ENCODE results near the gene MKKS. TPM values are rescaled to one million over a fixed set of nuclear protein-coding genes. Genes with fewer than 3 reads are reported as not detected.

The MKKS gene
- total and polyA plus RNA-seq, 9 of the 15 experiments (the other 6 are each of a cell fraction or from before 2014, with no cell fraction given): 6.8 to 26.8 (median 12.0) TPM

DNA sequence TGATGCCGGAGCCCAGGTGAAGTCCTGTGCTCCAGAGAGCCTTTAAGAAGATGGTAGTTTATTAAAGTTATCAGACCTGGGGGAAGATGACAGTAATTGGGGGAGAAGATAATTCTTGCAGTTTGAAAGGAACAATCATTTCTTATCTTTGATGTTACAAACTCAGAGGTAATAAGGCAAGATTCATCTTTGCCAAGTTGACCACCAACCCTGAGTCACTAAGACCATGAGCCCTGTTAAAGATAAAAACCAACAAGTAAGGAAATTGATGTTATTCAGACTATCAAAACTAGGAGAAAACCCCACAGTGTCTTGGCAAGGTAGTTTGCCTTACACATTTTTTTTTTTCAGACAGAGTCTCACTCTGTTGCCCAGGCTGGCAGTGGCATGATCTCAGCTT, 73.1 kb downstream of the MKKS start:
- no peaks in the 10 kb centered on the region for H3K36me3 ChIP-seq (ENCODE audit: control insufficient read depth, insufficient read depth, low read length)
- POLR2A ChIA-PET: no interaction called here
- no peaks in the 10 kb centered on the region for H3K27me3 ChIP-seq (ENCODE audit: control insufficient read depth in 2 of 2, insufficient read depth in 2 of 2, low read length in 2 of 2)
- H3K4me2 ChIP-seq (ENCODE audit: insufficient read depth, low read length): no peak overlapping the region
- no peak overlapping the region for H3K9ac ChIP-seq (ENCODE audit: insufficient read depth in 1 of 2, low read depth in 2 of 2, low read length in 2 of 2)
- BruUV-seq (replicated peaks): no TSS peak
- intact Hi-C loops (cut with micrococcal nuclease) (no loop called here), in situ Hi-C loops (cut with MboI) (no loop called here)
- FAIRE-seq (no peak), ATAC-seq (no peak), DNase-seq (ENCODE audit: extremely low read depth in 1 of 4, low spot score in 3 of 4) (no peak)
- H2AFZ ChIP-seq (ENCODE audit: low read depth, low read length): no peak overlapping the region
- 0% methylated on average over 1 of the region's 1 CpG for WGBS (ENCODE audit: insufficient coverage, low coverage, missing lambda C conversion rate)
- H3K9me1 ChIP-seq (ENCODE audit: control insufficient read depth, insufficient read depth, low read length): no peaks in the 10 kb centered on the region
- no peaks in the 10 kb centered on the region for H3K79me2 ChIP-seq (ENCODE audit: control insufficient read depth, insufficient read depth, low read length)
- TF ChIP-seq FOXK2 (conservative IDR thresholded peaks at IDR 0.05 in 1 of 2, IDR thresholded peaks at IDR 0.05 in 1 of 2; ENCODE audit: low read depth in 2 of 2) (no peak), PYGO2 (tag; IDR thresholded peaks at IDR 0.05) (no peak), NCOR1 (IDR thresholded peaks at IDR 0.05) (no peak), RBM22 (IDR thresholded peaks at IDR 0.05; ENCODE audit: low read depth, low read length, poor library complexity, severe bottlenecking) (no peak), ZNF507 (tag; conservative IDR thresholded peaks at IDR 0.05) (no peak), MED1 (CRISPR knock-in tag; IDR thresholded peaks at IDR 0.05; ENCODE audit: borderline replicate concordance) (no peak), GTF2A2 (tag; IDR thresholded peaks at IDR 0.05) (no peak), NFRKB (IDR thresholded peaks at IDR 0.05; ENCODE audit: low read depth) (no peak), ZNF785 (CRISPR knock-in tag; IDR thresholded peaks at IDR 0.05) (no peak), ZNF24 (IDR thresholded peaks at IDR 0.05) (no peak), ZNF165 (CRISPR knock-in tag; IDR thresholded peaks at IDR 0.05; ENCODE audit: borderline replicate concordance) (no peak), CEBPB (tag; IDR thresholded peaks at IDR 0.05) (no peak), ZNF347 (CRISPR knock-in tag; IDR thresholded peaks at IDR 0.05; ENCODE audit: low read depth) (no peak)
- no peak overlapping the region for H3K4me3 ChIP-seq
- no peak overlapping the region for H3K27ac ChIP-seq (ENCODE audit: extremely low read depth, low read depth, low read length)
- CTCF ChIA-PET (ENCODE audit: low intra/inter-chr PET ratio): no interaction called here
- no peaks in the 10 kb centered on the region for H3K4me1 ChIP-seq (replicated peaks in 1 of 2; ENCODE audit: control insufficient read depth in 2 of 2, insufficient read depth in 2 of 2, low read length in 2 of 2)
- H4K20me1 ChIP-seq (replicated peaks; ENCODE audit: control insufficient read depth, insufficient read depth, low read length): no peaks in the 10 kb centered on the region
- H3K9me3 ChIP-seq (replicated peaks; ENCODE audit: control insufficient read depth, insufficient read depth, low read depth, low read length): no peaks in the 10 kb centered on the region
